Transverse colon (tissue), 4 donors: ENCODE results near the gene MSH6.

Source experiments
- EP300 ChIP-seq: sonication (generic); formaldehyde crosslinking; IDR thresholded peaks from one replicate; pipeline ENCODE4 v1.6.1; 2017; ENCODE audit warnings: antibody characterized with exemption, low read depth
- POLR2AphosphoS5 ChIP-seq, 3 donors: sonication (generic); formaldehyde crosslinking; IDR thresholded peaks; one replicate each; pipeline ENCODE4 v1.6.1; 2016; ENCODE audit warnings: antibody characterized with exemption in 3 of 3
- TF ChIP-seq, protein P1 (sequence below), 5 experiments: fragments of 200-600 bp in 3 of 5; fragments of 450-650 bp in 2 of 5; sonication (generic) in 3 of 5; IDR thresholded peaks; 1 replicate in 2 of 5; 2 replicates in 3 of 5; pipeline ENCODE4 v1.5.1; 2016 to 2017; ENCODE audit warnings: antibody characterized with exemption in 5 of 5, inconsistent platforms in 3 of 5, mild to moderate bottlenecking in 2 of 5, moderate library complexity in 1 of 5

DNA sequence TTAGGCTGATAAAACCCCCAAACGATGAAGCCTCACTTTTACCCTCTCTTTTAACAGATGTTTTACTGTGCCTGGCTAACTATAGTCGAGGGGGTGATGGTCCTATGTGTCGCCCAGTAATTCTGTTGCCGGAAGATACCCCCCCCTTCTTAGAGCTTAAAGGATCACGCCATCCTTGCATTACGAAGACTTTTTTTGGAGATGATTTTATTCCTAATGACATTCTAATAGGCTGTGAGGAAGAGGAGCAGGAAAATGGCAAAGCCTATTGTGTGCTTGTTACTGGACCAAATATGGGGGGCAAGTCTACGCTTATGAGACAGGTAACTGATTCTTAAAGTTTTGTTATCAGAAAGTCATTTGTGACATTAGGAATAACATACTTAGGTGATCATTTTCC lies 20.4 kb downstream of the MSH6 start:
- TF ChIP-seq, protein P1, sequence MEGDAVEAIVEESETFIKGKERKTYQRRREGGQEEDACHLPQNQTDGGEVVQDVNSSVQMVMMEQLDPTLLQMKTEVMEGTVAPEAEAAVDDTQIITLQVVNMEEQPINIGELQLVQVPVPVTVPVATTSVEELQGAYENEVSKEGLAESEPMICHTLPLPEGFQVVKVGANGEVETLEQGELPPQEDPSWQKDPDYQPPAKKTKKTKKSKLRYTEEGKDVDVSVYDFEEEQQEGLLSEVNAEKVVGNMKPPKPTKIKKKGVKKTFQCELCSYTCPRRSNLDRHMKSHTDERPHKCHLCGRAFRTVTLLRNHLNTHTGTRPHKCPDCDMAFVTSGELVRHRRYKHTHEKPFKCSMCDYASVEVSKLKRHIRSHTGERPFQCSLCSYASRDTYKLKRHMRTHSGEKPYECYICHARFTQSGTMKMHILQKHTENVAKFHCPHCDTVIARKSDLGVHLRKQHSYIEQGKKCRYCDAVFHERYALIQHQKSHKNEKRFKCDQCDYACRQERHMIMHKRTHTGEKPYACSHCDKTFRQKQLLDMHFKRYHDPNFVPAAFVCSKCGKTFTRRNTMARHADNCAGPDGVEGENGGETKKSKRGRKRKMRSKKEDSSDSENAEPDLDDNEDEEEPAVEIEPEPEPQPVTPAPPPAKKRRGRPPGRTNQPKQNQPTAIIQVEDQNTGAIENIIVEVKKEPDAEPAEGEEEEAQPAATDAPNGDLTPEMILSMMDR (IDR thresholded peaks at IDR 0.05): no peak
- TF ChIP-seq POLR2AphosphoS5 (IDR thresholded peaks at IDR 0.05): no peak
- no peak for TF ChIP-seq EP300
